ENCODE measurements around the gene PMFBP1.

Gene PMFBP1

DNA sequence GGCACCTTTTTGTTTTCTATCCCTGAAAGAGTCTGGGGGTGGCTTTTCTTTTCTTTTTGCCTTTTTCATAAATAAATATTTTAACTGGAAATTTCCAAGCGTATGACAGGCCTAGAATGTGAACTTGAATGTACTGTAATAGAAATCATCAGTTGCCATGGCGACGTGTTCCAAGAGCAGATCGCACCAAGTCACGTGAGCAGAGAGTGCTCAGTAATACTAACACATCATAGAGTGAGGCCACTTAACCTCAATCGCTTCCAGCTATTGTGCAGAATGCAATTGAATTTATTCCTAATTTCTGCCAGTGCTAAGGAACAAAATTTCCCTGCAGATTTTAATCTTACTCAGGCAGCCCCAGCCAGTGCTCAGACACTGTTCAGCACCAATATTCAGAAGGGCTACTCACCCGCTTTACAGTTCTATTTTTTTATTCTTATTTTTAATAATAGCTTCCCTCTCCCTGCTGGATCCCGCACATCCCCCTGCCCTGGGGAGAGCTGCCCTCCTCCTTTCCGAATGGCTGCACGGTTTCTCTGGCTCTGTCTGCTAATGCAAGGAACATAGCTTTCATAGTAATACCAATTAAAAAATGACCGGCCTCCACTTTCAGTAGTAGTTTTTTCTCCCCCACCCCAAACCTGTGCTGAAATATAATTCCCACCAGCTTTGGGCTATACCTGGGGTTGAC lies 26.2 kb upstream of the PMFBP1 start:
- Mint-ChIP-seq H3K36me3 (ENCODE audit: low read depth) (no peaks in the 10 kb centered on the region), H3K27ac (no peak overlapping the region), H3K4me1 (peaks cover 7% of the 10 kb centered on the region), H3K4me3 (no peak overlapping the region), H3K9me3 (no peaks in the 10 kb centered on the region), H3K27me3 (peaks cover 3% of the 10 kb centered on the region)
- no peak for ATAC-seq
- no peak for DNase-seq

- H3K4me1 Mint-ChIP-seq: peaks cover 3% of the 10 kb centered on the region
- no peak overlapping the region for H3K4me3 Mint-ChIP-seq
- no peak for DNase-seq
- no peaks in the 10 kb centered on the region for H3K9me3 Mint-ChIP-seq
- peaks cover 3% of the 10 kb centered on the region for H3K27me3 Mint-ChIP-seq
- ATAC-seq: no peak
- H3K27ac Mint-ChIP-seq: no peak overlapping the region
- no peaks in the 10 kb centered on the region for H3K36me3 Mint-ChIP-seq (ENCODE audit: low read depth)
Measured at GRCh38 chr16:72197545-72197944, 25.6 kb upstream of the PMFBP1 start.

DNA sequence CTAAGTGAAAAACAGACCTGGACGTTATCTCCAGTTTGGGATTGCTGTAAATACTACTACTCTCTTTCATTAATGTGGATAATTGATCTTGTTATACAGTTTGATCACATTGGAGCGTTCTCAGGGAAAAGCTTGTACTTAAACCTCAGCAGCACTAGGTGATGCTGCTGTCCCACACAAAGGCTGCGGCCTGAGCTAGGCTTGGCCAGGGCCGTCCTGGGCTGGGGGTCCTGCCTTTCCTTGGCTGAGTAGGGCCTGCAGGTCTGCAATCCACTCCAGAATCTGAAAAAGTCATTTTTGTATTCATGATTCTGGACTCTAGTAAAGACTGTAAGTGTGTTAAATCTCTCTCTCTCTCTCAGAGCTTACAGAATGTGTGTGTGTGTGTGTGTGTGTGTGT lies 23.7 kb upstream of the PMFBP1 start:
- H3K27ac Mint-ChIP-seq: no peak overlapping the region
- ATAC-seq: no peak
- H3K9me3 Mint-ChIP-seq: no peaks in the 10 kb centered on the region
- no peak for DNase-seq
- no peak overlapping the region for H3K4me3 Mint-ChIP-seq
- H3K36me3 Mint-ChIP-seq (ENCODE audit: low read depth): no peaks in the 10 kb centered on the region
- no peaks in the 10 kb centered on the region for H3K27me3 Mint-ChIP-seq
- H3K4me1 Mint-ChIP-seq: no peaks in the 10 kb centered on the region

- ATAC-seq (no peak), DNase-seq (no peak)
- Mint-ChIP-seq H3K27ac (no peak overlapping the region), H3K4me3 (no peak overlapping the region), H3K9me3 (no peaks in the 10 kb centered on the region), H3K36me3 (ENCODE audit: low read depth) (no peaks in the 10 kb centered on the region), H3K4me1 (no peaks in the 10 kb centered on the region), H3K27me3 (no peaks in the 10 kb centered on the region)
Measured at GRCh38 chr16:72191551-72191950, 19.6 kb upstream of the PMFBP1 start.

DNA sequence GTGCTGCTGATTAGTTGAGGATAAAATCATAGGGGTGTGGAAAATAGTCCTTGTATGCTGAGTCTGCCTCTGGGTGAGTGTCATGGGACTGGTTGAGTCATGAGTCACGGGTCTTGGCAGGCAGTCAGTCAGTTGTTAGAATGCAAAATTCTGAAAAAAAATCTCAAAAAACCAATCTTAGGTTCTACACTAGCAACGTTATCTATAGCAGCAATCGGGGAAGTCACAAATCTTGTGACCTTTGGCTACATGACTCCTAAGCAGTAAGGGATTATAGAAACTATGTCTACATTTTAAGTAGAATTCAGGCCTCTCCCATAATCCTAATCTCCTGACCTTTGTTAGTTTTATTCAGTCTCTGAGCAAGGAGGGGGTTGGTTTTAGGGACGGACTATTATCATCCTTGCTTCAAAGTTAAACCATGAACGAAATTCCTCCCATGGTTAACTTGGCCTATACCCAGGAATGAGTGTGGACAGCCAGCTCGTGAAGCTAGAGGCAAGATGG lies 18.0 kb upstream of the PMFBP1 start:
- Mint-ChIP-seq H3K36me3 (ENCODE audit: low read depth) (no peaks in the 10 kb centered on the region), H3K4me1 (no peaks in the 10 kb centered on the region), H3K9me3 (no peaks in the 10 kb centered on the region), H3K4me3 (no peak overlapping the region), H3K27me3 (no peaks in the 10 kb centered on the region), H3K27ac (no peak overlapping the region)
- DNase-seq (no peak), ATAC-seq (no peak)

GRCh38 chr16:72188541-72188940 lies 16.6 kb upstream of the PMFBP1 start:
- Mint-ChIP-seq H3K4me3 (no peak overlapping the region), H3K4me1 (no peaks in the 10 kb centered on the region), H3K27me3 (no peaks in the 10 kb centered on the region), H3K27ac (no peak overlapping the region), H3K9me3 (no peaks in the 10 kb centered on the region), H3K36me3 (ENCODE audit: low read depth) (no peaks in the 10 kb centered on the region)
- DNase-seq (no peak), ATAC-seq (no peak)

- H3K27ac Mint-ChIP-seq: no peak overlapping the region
- DNase-seq (no peak), ATAC-seq (no peak)
- H3K4me1 Mint-ChIP-seq: no peaks in the 10 kb centered on the region
- H3K36me3 Mint-ChIP-seq (ENCODE audit: low read depth): no peaks in the 10 kb centered on the region
- no peaks in the 10 kb centered on the region for H3K27me3 Mint-ChIP-seq
- H3K9me3 Mint-ChIP-seq: no peaks in the 10 kb centered on the region
- no peak overlapping the region for H3K4me3 Mint-ChIP-seq
Measured at GRCh38 chr16:72187551-72187950, 15.6 kb upstream of the PMFBP1 start.

- ATAC-seq (no peak), DNase-seq (no peak)
- Mint-ChIP-seq H3K9me3 (no peaks in the 10 kb centered on the region), H3K27me3 (no peaks in the 10 kb centered on the region), H3K4me1 (no peaks in the 10 kb centered on the region), H3K4me3 (no peak overlapping the region), H3K27ac (no peak overlapping the region), H3K36me3 (ENCODE audit: low read depth) (no peaks in the 10 kb centered on the region)
Measured at GRCh38 chr16:72182976-72183375, 11.0 kb upstream of the PMFBP1 start.

DNA sequence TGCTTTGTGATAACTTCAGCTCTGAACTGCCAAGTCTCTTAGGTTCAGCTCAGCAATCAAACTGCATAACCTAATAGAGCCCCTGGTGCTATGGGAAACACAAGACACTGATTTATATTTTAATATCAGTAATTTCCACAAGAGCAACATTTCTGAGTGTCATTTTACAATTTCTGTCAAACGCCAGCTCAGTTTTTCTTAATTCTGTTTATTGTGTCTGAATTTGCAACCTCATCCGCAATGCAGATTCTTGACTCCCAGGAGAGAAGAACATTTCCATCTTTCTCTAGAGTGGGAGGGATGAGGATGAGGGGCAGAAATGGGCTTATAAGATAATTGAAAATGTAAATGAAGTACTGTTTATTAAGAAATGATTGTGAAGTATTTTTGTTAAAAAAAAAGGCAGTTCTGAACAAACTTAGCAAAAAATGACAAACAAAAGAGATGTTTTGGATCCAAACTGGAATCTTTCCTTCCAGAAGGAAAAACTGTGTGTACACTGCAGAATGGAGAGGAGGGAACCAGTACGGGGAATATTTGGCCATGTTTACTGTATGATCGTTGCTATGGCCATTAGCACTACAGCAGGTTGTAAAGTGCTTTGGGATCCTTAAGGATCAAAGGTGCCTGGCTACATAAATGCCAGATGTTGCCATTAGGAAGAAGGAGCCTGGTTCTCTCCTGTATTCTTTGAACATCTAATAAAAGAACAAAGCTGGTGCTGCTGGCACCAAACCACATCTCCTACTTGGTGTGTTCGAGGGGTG lies 7.4 kb upstream of the PMFBP1 start:
- Mint-ChIP-seq H3K4me1 (no peaks in the 10 kb centered on the region), H3K36me3 (ENCODE audit: low read depth) (no peaks in the 10 kb centered on the region), H3K9me3 (peaks cover 7% of the 10 kb centered on the region), H3K27me3 (no peaks in the 10 kb centered on the region), H3K27ac (no peak overlapping the region), H3K4me3 (no peak overlapping the region)
- no peak for DNase-seq
- no peak for ATAC-seq

GRCh38 chr16:72174726-72175125 lies 2.8 kb upstream of the PMFBP1 start:
- ATAC-seq (no peak), DNase-seq (no peak)
- Mint-ChIP-seq H3K4me3 (no peak overlapping the region), H3K36me3 (ENCODE audit: low read depth) (no peaks in the 10 kb centered on the region), H3K27ac (no peak overlapping the region), H3K27me3 (no peaks in the 10 kb centered on the region), H3K4me1 (peaks cover 19% of the 10 kb centered on the region), H3K9me3 (peaks cover 7% of the 10 kb centered on the region)

GRCh38 chr16:72173997-72174396 lies 2.0 kb upstream of the PMFBP1 start:
- ATAC-seq: no peak
- H3K4me3 Mint-ChIP-seq: no peak overlapping the region
- H3K27me3 Mint-ChIP-seq: no peaks in the 10 kb centered on the region
- no peak for DNase-seq
- no peaks in the 10 kb centered on the region for H3K36me3 Mint-ChIP-seq (ENCODE audit: low read depth)
- H3K4me1 Mint-ChIP-seq: peaks cover 19% of the 10 kb centered on the region
- peak overlapping the region; percentile 36 for H3K27ac Mint-ChIP-seq
- H3K9me3 Mint-ChIP-seq: peaks cover 7% of the 10 kb centered on the region

DNA sequence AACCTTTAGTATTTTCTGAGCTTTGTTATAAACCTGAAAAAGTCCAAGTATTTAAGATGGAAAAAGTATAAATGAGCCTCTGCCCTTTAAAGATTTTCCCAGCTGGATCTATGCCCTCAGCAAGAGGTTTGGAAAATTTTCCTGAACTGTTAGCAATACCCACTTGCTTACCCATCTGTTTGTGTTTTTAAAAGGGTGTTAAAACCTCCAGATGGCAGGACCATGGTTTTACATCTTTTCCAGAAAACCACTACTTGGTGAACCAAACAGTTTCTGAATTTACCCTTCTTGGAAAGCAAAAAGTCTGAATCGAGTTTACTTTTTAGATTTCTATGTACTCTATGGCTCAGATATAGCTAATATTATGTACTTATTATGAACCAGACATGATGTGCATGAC lies 719 bp downstream of the PMFBP1 start:
- no peak for ATAC-seq
- Mint-ChIP-seq H3K36me3 (ENCODE audit: low read depth) (no peaks in the 10 kb centered on the region), H3K4me1 (peaks cover 19% of the 10 kb centered on the region), H3K4me3 (no peak overlapping the region), H3K9me3 (no peaks in the 10 kb centered on the region), H3K27me3 (no peaks in the 10 kb centered on the region), H3K27ac (no peak overlapping the region)
- no peak for DNase-seq

GRCh38 chr16:72169708-72170107 lies 2.2 kb downstream of the PMFBP1 start:
- H3K4me3 Mint-ChIP-seq: no peak overlapping the region
- DNase-seq (no peak), ATAC-seq (no peak)
- H3K27ac Mint-ChIP-seq: no peak overlapping the region
- peaks cover 19% of the 10 kb centered on the region for H3K4me1 Mint-ChIP-seq
- H3K9me3 Mint-ChIP-seq: no peaks in the 10 kb centered on the region
- H3K27me3 Mint-ChIP-seq: peaks cover 2% of the 10 kb centered on the region
- H3K36me3 Mint-ChIP-seq (ENCODE audit: low read depth): no peaks in the 10 kb centered on the region

DNA sequence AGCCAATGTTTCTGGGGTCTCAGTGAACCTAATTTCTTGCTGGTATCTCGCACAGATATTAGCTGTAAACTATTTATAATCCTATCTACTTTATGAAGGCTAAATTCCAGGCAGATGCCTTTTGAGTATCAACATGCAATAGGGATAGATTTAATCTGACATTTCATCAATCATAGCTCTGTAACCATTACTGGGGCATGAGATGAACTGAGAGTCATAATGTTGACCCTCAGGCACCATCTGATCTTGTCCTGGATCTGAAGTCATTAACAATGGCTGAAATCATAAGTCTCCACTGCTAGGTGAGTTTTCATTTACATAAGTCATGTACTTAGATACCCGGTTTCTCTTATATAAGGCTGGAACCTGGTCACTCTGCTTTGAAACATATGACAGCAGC lies 3.6 kb downstream of the PMFBP1 start:
- H3K36me3 Mint-ChIP-seq (ENCODE audit: low read depth): no peaks in the 10 kb centered on the region
- no peaks in the 10 kb centered on the region for H3K9me3 Mint-ChIP-seq
- H3K4me1 Mint-ChIP-seq: peaks cover 17% of the 10 kb centered on the region
- peaks cover 2% of the 10 kb centered on the region for H3K27me3 Mint-ChIP-seq
- H3K4me3 Mint-ChIP-seq: no peak overlapping the region
- ATAC-seq (no peak), DNase-seq (no peak)
- H3K27ac Mint-ChIP-seq: no peak overlapping the region

- H3K36me3 Mint-ChIP-seq (ENCODE audit: low read depth): no peaks in the 10 kb centered on the region
- no peak overlapping the region for H3K4me3 Mint-ChIP-seq
- DNase-seq (no peak), ATAC-seq (no peak)
- peaks cover 5% of the 10 kb centered on the region for H3K4me1 Mint-ChIP-seq
- H3K27ac Mint-ChIP-seq: no peak overlapping the region
- no peaks in the 10 kb centered on the region for H3K9me3 Mint-ChIP-seq
- peaks cover 2% of the 10 kb centered on the region for H3K27me3 Mint-ChIP-seq
Measured at GRCh38 chr16:72166954-72167561, 4.9 kb downstream of the PMFBP1 start.

Data from activated naive CD8-positive, alpha-beta T cell treated with anti-CD3 and anti-CD28 coated beads, Interleukin-2, amount 50 U/mL, for 24 hours (primary cell).